HG03066 (cell line): ENCODE data around the gene CHST2.

Experiments
- ATAC-seq: cut with Tn5 transposase; IDR thresholded peaks from one replicate; pipeline ENCODE4 v1.9.1; 2021; ENCODE audit warnings: low read depth; ENCODE audit not compliant: unreplicated experiment

CHST2 gene

GRCh38 chr3:143128227-143128955 lies 8.8 kb downstream of the CHST2 start:
- no peak for ATAC-seq

- no peak for ATAC-seq
Measured at GRCh38 chr3:143132246-143132980, 12.8 kb downstream of the CHST2 start.

GRCh38 chr3:143134471-143134870 lies 14.9 kb downstream of the CHST2 start:
- no peak for ATAC-seq

GRCh38 chr3:143135150-143135549 lies 15.6 kb downstream of the CHST2 start:
- ATAC-seq = no peak

GRCh38 chr3:143137435-143138036 lies 18.0 kb downstream of the CHST2 start:
- ATAC-seq = no peak

- ATAC-seq = no peak
Measured at GRCh38 chr3:143138953-143139352, 19.4 kb downstream of the CHST2 start.

GRCh38 chr3:143139762-143140161 lies 20.2 kb downstream of the CHST2 start:
- ATAC-seq = no peak

GRCh38 chr3:143140550-143140949 lies 21.0 kb downstream of the CHST2 start:
- no peak for ATAC-seq

- ATAC-seq = no peak
Measured at GRCh38 chr3:143142354-143142753, 22.8 kb downstream of the CHST2 start.

- ATAC-seq = no peak
Measured at GRCh38 chr3:143145906-143146305, 26.3 kb downstream of the CHST2 start.

GRCh38 chr3:143146486-143147274 lies 27.1 kb downstream of the CHST2 start:
- ATAC-seq = no peak

GRCh38 chr3:143147707-143148106 lies 28.1 kb downstream of the CHST2 start:
- no peak for ATAC-seq

GRCh38 chr3:143150071-143150470 lies 30.5 kb downstream of the CHST2 start:
- no peak for ATAC-seq

- ATAC-seq = no peak
Measured at GRCh38 chr3:143151004-143151731, 31.6 kb downstream of the CHST2 start.

GRCh38 chr3:143152043-143152442 lies 32.5 kb downstream of the CHST2 start:
- no peak for ATAC-seq

- ATAC-seq = no peak
Measured at GRCh38 chr3:143155756-143156155, 36.2 kb downstream of the CHST2 start.

- peak; percentile 83 for ATAC-seq
Measured at GRCh38 chr3:143158014-143158988, 38.7 kb downstream of the CHST2 start.

GRCh38 chr3:143160437-143160836 lies 40.9 kb downstream of the CHST2 start:
- ATAC-seq = no peak

GRCh38 chr3:143163562-143164100 lies 44.1 kb downstream of the CHST2 start:
- ATAC-seq = no peak
